GM19467 (cell line): Measurements from ENCODE around the gene CACNB2.
"Not testable (repeated sequence)": the region's sequence is repeated elsewhere in the genome, so short reads cannot be mapped to it uniquely, and the experiment has no call there.

Experiments
- ATAC-seq: cut with Tn5 transposase; IDR thresholded peaks from one replicate; pipeline ENCODE4 v1.9.1; 2021; ENCODE audit warnings: mild to moderate bottlenecking, moderate library complexity; ENCODE audit not compliant: unreplicated experiment

The CACNB2 gene

GRCh38 chr10:18554479-18554878, 414.3 kb downstream of the CACNB2 start:
- no peak for ATAC-seq

- no peak for ATAC-seq
These were observed 416.4 kb downstream of the CACNB2 start for GRCh38 chr10:18556522-18557147.

- ATAC-seq, result no peak
These were observed 417.7 kb downstream of the CACNB2 start for GRCh38 chr10:18557960-18558359.

- no peak for ATAC-seq
These were observed 421.8 kb downstream of the CACNB2 start for GRCh38 chr10:18561861-18562551.

- ATAC-seq, result no peak
These were observed 422.9 kb downstream of the CACNB2 start for GRCh38 chr10:18563003-18563726.

- no peak for ATAC-seq
These were observed 424.8 kb downstream of the CACNB2 start for GRCh38 chr10:18565006-18565405.

GRCh38 chr10:18566177-18566576, 426.0 kb downstream of the CACNB2 start:
- no peak for ATAC-seq

- no peak for ATAC-seq
These were observed 427.2 kb downstream of the CACNB2 start for GRCh38 chr10:18567343-18567856.

- ATAC-seq, result not testable (repeated sequence)
These were observed 430.2 kb downstream of the CACNB2 start for GRCh38 chr10:18570386-18570785.

- no peak for ATAC-seq
These were observed 430.9 kb downstream of the CACNB2 start for GRCh38 chr10:18571076-18571475.

- no peak for ATAC-seq
These were observed 431.6 kb downstream of the CACNB2 start for GRCh38 chr10:18571780-18572179.

GRCh38 chr10:18572959-18573561, 432.8 kb downstream of the CACNB2 start:
- ATAC-seq, result no peak

GRCh38 chr10:18576586-18576985, 436.4 kb downstream of the CACNB2 start:
- no peak for ATAC-seq

- ATAC-seq, result no peak
These were observed 437.8 kb downstream of the CACNB2 start for GRCh38 chr10:18577823-18578685.

GRCh38 chr10:18582803-18583202, 442.6 kb downstream of the CACNB2 start:
- ATAC-seq, result no peak

- no peak for ATAC-seq
These were observed 443.5 kb downstream of the CACNB2 start for GRCh38 chr10:18583575-18584270.

GRCh38 chr10:18586637-18587036, 446.4 kb downstream of the CACNB2 start:
- not testable (repeated sequence) for ATAC-seq

GRCh38 chr10:18591141-18591540, 450.9 kb downstream of the CACNB2 start:
- not testable (repeated sequence) for ATAC-seq
